GM19372 (cell line): ENCODE measurements around the gene PLEKHA3.
A peak's percentile ranks its signal among the peaks of the same experiment; 100 is the strongest.
"Not testable (repeated sequence)": the region's sequence is repeated elsewhere in the genome, so short reads cannot be mapped to it uniquely, and the experiment has no call there.

Experiments
- ATAC-seq: cut with Tn5 transposase; IDR thresholded peaks from one replicate; pipeline ENCODE4 v1.9.1; 2021; ENCODE audit warnings: mild to moderate bottlenecking, low read depth, moderate library complexity; ENCODE audit not compliant: unreplicated experiment

Gene PLEKHA3

DNA sequence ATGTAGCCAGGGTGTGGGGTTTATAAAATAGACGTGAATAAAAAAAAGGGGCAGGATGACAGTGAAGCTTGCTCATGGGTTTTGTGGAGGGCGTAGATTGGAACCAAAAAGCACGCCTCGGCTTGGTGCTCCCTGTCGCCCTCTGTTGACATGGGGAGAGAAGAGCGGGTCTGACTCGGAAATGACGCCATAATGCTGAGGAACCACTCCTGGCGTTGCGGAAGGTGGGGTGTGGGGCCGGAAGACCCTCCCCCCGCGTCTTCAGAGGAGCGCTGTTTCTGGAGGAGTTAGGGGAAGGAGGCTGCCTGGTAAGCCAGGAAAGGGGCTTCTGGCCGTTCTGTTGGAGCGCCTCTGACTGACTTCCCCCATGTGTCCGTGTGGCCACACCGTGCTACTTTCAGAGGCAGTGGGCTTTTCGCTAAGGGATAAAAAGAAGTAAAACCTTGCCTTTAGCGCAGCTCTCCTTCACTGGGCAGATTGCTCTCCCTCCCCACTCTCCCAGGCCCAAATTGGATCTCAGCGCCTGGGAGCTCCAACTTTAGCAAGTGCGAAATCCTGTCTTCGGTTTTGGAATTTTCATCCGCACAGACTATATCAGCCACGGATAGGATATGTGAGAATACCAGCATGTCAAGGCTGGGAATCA is 42.8 kb downstream of the PLEKHA3 start:
- peak; percentile 95 for ATAC-seq

DNA sequence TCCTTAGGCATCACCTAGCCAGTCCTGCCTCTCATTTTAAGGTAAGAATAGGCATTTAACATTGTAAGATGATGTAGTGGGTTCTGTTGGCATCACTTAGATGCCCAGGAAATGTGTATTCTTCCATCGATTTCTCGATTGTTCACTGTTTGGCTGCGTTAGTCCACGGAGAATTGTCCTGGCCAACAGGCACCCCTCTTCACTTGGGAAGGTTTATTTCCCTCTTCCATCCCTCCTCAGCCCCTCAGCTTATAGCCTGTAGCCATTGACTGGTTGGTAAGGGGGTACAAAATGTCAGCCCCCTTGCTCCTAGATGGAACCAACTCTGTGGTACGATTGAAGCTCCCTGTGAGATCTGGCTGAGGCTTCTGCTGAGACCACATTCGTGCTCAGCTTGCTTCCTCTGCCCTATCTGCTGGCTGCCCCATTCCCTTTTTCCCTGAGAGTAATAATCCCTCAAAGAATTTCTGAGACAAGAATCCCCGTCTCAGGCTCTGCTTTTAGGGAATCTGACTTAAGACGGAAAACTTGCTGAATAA is 43.4 kb downstream of the PLEKHA3 start:
- ATAC-seq, result no peak

DNA sequence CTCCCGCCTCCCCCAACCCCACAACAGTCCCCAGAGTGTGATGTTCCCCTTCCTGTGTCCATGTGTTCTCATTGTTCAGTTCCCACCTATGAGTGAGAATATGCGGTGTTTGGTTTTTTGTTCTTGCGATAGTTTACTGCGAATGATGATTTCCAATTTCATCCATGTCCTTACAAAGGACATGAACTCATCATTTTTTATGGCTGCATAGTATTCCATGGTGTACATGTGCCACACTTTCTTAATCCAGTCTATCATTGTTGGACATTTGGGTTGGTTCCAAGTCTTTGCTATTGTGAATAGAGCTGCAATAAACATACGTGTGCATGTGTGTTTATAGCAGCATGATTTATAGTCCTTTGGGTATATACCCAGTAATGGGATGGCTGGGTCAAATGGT is 44.8 kb downstream of the PLEKHA3 start:
- not testable (repeated sequence) for ATAC-seq

DNA sequence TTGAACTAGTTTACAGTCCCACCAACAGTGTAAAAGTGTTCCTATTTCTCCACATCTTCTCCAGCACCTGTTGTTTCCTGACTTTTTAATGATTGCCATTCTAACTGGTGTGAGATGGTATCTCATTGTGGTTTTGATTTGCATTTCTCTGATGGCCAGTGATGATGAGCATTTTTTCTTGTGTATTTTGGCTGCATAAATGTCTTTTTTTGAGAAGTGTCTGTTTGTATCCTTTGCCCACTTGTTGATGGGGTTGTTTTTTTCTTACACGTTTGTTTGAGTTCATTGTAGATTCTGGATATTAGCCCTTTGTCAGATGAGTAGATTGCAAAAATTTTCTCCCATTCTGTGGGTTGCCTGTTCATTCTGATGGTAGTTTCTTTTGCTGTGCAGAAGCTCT is 45.2 kb downstream of the PLEKHA3 start:
- ATAC-seq, result not testable (repeated sequence)

DNA sequence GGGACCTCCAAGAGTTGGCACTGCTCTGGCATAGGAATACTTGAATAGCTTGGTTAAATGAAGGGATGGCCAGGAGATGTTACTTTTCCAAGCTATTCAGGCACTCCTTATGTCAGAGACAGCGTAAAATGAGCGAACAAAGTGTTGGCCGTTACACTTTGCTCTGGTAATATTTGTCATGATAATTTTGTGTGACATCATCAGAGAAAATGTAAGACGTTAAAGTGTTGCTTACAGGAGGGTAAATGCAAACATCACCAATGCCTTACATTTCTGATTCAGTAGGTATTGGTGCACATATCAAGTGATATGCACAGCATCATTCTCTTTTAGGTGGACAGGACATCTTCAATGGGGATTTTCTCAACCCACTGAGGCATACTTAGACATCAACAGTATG is 46.0 kb downstream of the PLEKHA3 start:
- no peak for ATAC-seq

DNA sequence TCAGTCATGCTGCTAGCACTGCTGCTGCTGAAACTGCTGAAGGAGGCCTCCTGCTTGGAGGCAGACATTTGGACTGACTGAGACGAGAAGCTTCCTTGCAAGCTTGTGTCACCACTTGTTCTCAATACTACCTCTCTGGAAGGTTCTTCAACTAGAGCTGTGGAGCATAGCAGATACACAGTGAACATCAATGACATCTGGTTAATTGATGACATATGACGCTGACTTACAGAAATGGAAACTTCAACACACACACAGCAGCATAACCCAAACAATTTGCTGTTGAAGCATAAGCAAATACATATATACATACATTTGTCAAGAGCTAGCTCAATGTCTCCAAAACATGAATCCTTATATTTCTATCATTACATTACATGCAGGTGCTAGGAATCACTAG is 47.3 kb downstream of the PLEKHA3 start:
- ATAC-seq, result no peak

DNA sequence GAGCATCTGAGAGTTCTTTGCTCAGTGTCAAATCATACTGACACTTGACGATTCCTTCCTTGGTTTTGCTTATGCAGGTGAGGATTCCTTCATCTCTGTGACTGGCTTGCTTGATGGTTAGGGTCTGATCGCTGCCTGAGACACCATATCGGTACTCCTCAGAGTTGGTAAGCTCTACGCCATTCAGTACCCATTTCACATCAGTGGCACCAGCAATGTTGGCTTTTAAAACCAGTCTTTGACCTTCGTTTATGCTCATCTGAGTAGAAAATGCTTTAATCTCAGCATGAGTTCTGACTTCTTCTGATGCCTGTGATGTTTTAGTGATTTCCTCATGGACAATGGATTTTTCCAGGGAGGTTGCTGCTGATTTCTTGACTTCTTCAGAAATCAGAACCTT is 48.4 kb downstream of the PLEKHA3 start:
- no peak for ATAC-seq

DNA sequence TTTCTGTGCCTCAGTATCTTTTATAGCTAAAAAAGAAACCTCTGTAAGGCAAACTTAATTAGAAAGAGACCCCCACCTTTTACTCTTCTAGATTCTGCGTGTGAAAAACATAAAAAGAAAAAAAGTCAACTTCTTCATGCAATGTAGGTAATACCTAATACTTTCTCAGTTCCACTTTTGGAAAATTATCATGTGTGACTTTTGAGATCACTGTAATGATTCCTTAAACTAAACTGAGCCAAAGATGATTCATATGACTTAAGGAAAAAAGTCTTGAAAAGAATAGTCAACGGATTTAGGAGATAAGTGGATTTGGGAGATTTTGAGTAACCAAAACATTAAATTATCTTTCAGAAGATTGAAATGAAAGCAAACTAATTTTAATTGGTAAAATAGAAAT is 48.9 kb downstream of the PLEKHA3 start:
- ATAC-seq, result no peak

DNA sequence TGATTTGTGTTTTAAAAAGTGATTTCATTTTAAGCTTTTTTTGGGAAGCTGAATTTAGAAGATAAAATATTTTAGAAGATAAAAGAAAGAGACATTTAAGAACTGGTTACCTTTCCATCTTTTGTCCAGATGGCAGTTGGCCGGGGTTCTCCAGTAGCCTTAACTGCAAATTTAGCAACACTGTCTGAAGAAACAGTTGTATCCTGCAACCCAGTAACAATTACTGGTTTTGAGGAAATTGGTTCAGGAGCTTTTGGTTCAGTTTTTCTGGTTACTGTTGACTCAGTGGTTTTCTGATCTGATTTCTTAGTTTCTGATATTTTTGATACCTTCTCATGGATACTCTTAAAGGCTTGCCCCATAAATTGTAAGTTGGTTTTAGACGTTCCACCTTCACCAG is 49.9 kb downstream of the PLEKHA3 start:
- ATAC-seq, result no peak

DNA sequence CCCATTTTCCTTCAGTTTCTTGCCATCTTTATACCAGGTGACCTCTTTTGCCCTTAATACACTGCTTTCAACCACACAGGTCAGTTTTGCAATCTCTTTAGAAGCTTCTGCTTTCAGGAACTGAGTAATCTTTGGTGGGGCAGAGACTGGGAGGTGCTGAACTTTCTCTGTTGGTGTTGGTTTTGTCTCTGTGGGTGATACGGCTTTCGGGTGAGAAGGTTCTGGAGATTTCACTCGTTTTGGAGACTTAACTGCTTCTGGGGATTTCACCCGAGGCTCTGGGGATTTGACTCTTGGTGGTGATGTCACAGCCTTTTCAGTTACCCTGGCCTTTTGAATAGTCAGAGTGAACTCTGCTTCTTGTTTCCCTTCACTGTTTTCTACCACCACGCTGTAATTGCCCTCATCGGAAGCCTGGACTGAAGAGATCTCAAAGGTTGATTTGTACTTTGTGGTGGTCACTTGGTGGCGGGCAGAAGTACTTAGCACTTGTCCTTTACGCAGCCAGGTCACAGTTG is 50.4 kb downstream of the PLEKHA3 start:
- peak; percentile 95 for ATAC-seq

DNA sequence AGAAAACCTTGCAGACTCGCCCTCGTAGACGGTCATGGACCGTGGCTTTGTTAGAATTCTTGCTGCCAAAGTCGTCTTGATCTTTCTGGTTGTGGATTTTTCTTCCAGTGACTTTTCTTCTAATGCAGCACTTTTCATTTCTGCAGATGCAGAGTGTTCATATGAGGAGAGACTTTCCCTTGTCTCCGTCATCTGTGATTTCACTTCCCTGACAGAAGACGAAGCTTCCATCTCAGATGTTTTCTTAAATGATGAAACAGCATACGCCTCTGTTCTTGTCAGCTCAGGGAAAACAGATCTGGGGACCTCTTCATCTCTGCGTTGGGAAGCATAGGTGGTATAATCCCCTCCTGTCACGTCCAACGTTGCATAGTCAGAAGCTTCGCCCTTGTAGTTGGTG is 50.9 kb downstream of the PLEKHA3 start:
- ATAC-seq, result no peak

DNA sequence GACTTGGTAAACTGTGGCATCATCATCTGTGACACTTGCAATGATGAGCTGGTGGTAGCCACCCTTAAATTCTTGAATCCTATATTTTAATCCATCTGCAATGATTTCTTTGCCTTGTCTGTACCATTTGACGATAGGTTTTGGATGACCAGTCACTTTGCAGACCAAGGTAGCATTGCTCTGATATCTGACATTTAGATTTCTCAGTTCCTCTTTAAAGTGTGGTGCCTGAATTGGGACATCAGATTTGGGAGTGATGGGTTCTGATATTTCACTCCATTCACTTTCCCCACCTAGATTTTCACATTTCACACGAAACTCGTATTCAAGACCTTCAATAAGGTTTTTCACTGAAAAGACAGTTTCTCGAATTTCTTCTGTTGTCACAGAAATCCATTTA is 55.8 kb downstream of the PLEKHA3 start:
- no peak for ATAC-seq

DNA sequence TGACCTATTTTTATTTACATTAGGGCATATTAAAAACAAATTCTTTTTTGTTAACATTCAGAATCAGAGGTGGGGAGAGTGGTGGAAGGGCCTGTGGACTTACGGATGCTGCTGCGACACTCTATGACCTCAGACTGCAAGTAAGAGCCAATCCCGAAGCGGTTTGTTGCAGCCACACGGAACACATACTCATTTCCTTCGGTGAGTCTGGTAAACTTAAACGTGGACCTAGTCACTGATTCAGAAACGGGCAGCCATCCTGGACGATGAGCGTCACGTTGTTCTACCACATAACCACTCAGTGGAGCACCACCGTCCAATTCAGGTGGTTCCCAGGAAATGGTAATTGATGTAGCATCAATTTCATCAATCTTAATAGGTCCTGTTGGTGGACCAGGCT is 61.9 kb downstream of the PLEKHA3 start:
- no peak for ATAC-seq

DNA sequence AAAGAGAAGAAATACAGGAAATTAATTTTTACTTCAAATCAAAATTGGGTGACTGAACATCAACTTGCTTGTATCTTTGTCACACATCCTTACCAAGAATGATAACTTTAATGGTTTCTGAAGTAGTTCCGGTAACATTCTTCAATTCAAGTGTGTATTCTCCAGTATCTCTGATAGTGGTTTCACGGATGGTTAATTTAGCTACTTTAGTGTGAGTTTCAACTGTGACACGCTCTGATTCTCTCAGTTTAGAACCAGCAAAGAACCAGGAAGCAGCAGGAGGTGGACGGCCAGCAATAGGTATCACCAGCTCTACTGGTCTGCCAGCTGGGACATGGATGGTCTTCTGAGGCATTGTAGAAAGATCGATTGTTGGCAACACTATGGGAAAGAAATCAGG is 62.3 kb downstream of the PLEKHA3 start:
- ATAC-seq, result no peak

DNA sequence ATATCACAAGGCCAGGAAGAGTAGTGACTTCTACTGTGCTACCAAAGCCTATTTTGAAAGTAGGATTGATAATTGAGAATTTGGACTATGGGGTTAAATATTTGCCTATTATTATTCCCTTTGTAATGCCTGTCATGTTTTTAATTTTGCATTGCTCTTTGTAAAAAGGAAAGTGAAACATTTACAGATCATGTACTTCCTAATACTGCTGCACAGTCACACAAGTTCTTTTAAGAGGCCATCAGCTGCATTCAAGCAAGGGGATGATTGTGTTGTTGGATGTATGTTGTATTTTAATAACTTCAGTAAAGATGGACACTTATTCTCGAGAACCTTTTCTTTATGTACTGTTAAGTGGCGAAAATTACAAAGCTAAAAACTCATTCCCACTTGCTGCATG is 70.1 kb downstream of the PLEKHA3 start:
- ATAC-seq, result no peak

DNA sequence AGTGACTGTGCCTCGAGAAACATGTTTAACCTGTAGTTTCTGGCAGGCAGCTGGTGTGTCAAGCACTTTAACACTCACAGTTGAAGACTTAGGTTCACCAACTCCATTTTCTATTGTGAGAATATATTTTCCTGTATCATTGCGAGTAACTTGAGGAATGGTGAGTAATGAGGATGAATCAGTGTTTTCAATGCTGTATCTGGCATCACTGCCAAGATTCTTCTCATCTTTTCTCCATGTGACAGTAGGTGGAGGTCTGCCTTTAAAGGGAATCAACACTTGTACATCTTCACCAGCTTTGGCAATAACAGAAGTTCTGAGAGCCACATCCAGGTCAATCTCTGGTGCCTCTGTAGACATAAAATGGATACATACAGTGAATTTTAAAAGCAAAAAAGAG is 72.8 kb downstream of the PLEKHA3 start:
- ATAC-seq, result no peak
